Activated CD8-positive, alpha-beta memory T cell treated with anti-CD3 and anti-CD28 coated beads for 1 hour (primary cell): Measurements from ENCODE around the gene RABEP2.
A peak's percentile ranks its signal among the peaks of the same experiment; 100 is the strongest.
"Not testable (repeated sequence)": the region's sequence is repeated elsewhere in the genome, so short reads cannot be mapped to it uniquely, and the experiment has no call there.

Source experiments
- DNase-seq, 2 donors: peaks; one replicate each; pipeline ENCODE4 v3.0.0-alpha.2; 2020; ENCODE audit warnings: low read depth in 1 of 2; ENCODE audit errors: extremely low read depth in 1 of 2

RABEP2 gene, protein sequence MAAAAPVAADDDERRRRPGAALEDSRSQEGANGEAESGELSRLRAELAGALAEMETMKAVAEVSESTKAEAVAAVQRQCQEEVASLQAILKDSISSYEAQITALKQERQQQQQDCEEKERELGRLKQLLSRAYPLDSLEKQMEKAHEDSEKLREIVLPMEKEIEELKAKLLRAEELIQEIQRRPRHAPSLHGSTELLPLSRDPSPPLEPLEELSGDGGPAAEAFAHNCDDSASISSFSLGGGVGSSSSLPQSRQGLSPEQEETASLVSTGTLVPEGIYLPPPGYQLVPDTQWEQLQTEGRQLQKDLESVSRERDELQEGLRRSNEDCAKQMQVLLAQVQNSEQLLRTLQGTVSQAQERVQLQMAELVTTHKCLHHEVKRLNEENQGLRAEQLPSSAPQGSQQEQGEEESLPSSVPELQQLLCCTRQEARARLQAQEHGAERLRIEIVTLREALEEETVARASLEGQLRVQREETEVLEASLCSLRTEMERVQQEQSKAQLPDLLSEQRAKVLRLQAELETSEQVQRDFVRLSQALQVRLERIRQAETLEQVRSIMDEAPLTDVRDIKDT

DNA sequence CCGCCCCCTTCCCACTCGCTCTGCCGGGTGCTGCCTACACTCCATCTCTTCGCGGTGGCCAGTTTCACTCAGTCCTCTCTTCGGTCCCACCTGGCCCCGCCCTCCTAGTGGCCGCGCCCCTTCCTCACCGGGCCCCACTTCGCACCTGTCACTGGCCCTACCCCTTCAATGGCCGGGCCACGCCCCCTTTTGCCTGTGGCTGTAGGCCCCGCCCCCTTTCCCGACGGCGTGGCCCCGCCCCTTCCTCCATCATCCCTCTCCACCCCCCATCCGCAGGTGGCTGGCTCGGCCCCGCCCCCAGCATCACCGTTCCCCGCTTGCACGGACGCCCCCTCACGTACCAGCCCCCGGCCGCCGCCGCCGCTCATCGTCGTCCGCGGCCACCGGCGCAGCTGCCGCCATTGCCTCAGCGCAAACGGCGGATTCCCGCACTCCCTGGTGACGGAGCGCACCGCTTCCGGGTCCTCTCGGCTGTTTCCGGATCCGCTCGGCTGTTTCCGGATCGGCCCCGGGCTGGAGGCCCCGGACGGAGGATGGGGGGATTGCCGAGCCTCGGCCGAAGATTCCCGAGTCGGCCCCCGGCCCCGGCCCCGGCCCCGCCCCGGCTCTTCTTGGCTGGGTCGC is at the start of gene RABEP2:
RABEP2 (minus strand) TSS at position 477 of the 624 bp plus-strand sequence; CDS start at position 402, 75 bp downstream.
- peak; percentile 77 to 94 for DNase-seq

DNA sequence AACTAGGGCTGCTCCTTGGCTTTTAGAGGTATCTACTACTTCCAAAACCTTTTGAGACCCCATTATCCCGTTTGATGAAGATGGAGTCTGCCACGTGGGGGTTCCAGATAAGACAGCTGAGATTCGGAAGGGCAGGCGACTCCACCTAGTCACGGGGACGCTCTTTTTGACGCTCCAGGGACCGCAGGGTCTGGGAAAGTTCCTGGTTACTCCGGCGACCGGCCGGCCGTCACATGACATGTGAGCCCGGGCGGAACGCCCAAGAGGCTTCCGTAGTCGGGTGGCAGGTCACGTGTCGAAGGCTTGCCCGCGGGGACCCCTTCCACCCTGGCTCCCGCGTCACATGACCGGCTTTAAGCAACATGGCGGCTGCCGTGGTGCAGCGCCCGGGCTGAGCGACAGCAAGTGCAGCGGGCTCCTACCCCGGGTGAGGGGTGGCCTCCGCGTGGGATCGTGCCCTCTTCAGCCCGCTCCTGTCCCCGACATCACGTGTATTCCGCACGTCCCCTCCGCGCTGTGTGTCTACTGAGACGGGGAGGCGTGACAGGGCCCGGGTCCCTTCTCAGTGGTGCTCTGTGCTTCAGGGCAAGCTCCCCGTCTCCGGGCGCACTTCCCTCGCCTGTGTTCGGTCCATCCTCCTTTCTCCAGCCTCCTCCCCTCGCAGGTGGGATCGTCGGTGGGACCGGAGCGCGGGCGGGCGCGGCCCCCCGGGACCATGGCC is 49.6 kb upstream of the RABEP2 start, which contains the start of gene SPNS1:
SPNS1 (plus strand) TSS at position 342 of the 721 bp plus-strand sequence; CDS start at position 716, 374 bp downstream.
- DNase-seq, result peak; percentile 74 to 85

DNA sequence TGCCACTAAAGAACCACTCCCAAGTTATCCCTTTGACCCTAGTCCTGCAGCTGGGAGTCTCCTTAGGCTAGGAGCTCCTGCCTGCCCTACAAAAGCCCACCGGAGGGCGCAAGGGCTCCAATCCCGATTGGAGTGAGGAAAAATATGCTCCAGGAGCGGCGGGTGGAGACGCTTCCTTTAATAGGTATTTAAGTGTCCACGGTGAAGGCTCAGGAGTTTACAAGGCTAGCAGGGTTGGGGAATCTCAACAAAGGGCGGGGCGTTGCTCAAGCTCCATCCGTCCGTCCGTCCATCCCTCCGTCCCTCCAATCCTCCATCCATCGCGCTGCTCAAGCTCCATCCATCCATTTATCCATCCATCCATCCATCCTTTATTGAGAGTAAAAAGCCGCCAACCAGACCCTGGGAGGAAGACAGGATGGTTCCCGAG is 49.0 kb upstream of the RABEP2 start:
- no peak for DNase-seq

DNA sequence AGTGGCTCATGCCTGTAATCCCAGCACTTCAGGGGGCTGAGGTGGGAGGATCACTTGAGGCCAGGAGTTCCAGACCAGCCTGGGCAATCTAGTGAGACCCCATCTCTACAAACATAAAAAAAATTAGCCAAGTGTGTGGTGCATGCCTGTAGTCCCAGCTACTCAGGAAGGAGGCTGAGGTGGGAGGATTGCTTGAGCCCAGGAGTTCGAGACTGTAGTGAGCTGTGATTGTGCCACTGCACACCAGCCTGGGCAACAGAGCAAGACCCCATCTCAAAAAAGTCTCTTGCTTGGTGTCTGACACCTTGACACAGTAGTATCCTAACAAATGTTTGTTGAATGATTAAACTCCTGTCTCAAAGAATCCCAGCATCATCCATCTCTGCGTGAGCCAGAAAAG is 44.7 kb upstream of the RABEP2 start:
- DNase-seq, result not testable (repeated sequence)

DNA sequence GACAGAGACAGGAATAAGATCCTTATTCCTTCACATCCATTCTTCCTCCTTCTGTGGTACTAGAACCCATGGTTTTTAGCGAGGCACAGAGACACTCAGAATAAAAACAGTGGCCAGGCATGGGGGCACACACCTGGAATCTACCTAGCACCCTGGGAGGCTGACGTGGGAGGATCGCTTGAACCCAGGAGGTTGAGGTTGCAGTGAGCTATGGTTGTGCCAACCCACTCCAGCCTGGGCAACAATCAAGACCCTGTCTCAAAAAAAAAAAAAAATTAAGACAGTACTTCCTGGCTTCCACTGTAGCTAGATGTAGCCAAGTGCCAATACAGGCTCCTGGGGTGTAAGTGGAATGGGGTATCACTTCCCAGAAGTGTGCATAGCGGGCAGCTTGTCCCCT is 42.1 kb upstream of the RABEP2 start:
- no peak for DNase-seq

DNA sequence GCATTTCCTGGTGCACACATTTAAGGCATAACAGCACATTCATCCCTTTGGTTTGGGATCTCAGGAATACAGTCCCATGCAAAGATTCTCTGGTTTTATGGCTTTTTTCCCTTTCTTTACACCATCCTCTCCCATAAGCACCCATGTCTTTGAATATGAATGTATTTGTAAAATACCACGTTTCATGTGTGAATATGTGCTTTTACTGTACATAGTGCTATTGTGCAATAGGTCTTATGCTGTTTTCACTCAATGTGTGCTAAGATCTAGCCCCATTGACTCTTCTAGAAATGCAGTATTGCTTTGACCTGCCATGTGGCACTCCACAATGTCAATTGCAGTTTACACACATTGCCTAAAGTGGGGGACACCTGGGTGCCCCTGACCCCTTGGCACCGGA is 39.5 kb upstream of the RABEP2 start:
- DNase-seq, result no peak

DNA sequence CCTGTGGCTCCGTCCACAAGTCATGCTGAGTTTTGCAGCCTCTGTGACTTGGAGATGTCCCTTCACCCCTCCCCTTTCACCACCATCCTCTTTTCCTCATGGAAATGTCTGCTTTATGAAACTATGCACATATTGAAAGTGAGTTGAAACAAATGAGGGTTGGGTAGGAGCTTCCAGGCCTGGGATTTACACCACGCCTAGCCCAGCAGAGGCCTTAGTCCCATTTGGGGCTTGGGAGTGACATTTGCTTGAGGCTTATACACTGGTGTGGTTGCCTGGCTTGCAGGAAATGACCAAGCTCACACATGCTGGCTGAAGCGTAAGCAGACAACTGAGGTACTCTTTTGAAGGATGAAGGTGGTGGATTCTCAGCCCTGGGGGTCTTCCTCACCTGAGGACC is 39.0 kb upstream of the RABEP2 start:
- no peak for DNase-seq

DNA sequence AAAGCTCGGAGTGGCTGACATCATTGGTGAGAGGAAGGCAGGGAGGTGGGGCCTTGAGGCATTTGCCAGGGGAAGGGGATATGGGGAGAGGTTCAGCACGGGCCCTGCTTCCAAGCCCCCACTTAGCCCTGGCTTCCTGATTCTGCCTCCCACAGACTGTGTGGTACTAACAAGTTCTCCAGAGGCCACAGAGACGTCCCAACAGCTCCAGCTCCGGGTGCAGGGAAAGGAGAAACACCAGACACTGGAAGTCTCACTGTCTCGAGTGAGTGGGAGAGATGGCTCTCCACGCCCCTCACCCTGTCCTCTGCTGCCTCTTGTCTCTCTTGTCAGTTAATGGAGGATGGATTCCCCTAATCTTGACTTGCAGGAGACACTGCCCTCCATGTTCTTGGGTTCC is 33.8 kb upstream of the RABEP2 start:
- DNase-seq, result no peak

DNA sequence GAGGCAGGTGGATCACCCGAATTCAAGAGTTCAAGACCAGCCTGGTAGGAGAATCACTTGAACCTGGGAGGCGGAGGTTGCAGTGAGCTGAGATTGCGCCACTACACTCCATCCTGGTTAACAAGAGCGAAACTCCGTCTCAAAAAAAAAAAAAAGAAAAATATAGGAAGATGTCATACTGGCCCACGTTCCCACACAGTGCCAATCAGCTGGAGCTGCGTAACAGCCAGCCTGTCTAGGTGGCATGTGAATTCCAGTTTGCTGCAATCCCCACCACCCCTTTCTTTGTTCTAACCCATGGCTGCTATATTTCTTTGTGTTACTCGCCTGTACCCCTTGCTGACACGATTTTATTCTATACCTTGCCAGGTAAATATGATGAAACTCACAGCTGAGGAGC is 33.2 kb upstream of the RABEP2 start:
- DNase-seq, result no peak

DNA sequence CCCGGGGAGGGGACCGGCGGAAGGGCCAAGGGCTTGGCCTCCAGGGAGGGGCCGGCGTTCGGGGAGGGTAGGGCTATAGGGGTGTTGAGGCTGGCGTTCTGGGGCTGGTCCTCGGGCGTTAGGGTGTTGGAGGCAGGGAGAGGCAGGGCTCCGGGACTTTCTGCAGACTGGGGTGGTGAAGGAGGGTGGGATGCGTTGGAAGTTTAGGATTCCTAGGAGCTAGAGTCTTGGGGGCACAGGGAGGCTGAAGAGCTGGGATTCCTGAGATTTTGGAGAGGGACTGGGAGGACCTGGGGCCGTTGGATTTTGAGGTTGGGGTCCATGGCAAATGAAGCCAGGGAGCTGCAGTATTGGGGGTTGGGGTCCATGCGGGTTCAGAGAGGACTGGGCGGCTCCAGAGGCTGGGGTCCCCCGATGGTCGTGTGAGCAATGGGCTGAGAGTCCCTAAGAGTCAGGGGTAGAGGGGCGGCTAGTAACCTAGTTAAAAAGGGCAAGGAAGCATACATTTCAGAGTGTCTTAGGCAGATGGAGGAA is 26.4 kb upstream of the RABEP2 start:
- no peak for DNase-seq

DNA sequence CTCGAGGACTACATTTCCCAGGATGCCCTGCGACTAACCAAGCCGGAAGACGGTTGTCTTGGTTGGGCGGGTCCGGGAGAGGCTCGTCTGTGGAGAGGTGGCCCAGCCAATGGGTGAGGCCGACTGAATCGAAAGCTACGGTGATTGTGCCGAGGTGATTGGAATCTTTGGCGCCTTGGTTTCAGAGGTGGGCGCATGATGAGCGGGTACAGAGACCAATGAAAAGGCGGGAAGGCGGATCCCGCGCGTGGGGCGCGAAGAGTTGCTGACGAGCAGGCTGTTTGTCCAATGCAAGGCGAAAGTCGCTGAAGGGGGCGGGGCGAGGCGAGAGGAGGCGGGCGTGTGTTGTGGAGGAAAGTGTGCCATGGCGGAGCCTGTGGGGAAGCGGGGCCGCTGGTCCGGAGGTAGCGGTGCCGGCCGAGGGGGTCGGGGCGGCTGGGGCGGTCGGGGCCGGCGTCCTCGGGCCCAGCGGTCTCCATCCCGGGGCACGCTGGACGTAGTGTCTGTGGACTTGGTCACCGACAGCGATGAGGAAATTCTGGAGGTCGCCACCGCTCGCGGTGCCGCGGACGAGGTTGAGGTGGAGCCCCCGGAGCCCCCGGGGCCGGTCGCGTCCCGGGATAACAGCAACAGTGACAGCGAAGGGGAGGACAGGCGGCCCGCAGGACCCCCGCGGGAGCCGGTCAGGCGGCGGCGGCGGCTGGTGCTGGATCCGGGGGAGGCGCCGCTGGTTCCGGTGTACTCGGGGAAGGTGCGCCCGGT is 25.8 kb upstream of the RABEP2 start, which contains the start of gene NFATC2IP:
NFATC2IP (plus strand) TSS at position 290 of the 762 bp plus-strand sequence; CDS start at position 365, 75 bp downstream.
- peak; percentile 98 to 99 for DNase-seq

DNA sequence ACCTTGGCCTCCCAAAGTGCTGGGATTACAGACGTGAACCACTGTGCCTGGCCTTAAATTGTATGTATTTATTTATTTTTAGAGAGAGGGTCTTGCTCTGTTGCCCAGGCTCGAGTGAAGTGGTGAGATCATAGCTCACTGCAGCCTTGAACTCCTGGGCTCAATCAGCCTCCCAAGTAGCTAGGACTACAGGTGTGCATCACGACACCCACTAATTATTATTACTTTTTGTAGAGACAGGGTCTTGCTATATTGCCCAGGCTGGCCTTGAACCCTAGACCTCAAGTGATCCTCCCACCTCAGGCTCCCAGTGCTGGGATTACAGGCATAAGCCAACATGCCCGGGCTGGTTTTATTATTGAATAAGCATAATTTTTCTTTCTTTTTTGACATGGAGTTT is 21.6 kb upstream of the RABEP2 start:
- no peak for DNase-seq

DNA sequence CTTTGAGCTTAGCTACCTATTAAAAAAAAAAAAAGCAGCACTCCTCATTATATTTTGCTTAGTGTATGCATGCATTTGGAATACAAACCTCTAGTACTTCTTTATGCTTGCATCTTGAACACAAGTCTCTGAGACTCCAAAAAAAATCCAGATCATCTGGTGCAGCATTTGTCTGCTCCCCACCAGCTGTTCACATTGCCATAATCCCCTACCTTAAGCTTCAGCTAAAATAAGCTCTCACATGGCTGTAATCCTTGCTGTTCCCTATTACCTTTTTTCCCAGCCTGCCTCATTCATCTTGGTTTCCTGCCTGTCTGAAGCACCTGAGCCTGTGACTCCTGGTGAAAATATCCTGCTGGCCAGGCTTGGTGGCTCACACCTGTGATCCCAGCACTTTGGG is 18.2 kb upstream of the RABEP2 start:
- no peak for DNase-seq

DNA sequence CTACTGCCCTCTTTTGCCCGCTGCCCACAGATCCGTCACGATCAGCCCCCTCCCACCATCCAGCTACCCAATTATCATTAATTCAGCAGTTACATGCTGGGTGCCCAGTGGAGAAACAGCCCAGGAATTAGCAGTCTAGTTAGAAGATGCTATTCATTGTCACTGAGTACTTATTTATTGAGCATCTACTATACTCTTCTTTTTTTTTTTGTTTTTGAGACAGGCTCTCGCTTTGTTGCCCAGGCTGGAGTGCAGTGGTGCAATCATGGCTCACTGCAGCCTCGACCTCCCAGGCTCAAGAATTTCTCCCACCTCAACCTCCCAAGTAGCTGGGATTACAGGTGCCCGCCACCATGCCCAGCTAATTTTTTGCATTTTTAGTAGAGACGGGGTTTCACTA is 14.8 kb upstream of the RABEP2 start:
- not testable (repeated sequence) for DNase-seq

DNA sequence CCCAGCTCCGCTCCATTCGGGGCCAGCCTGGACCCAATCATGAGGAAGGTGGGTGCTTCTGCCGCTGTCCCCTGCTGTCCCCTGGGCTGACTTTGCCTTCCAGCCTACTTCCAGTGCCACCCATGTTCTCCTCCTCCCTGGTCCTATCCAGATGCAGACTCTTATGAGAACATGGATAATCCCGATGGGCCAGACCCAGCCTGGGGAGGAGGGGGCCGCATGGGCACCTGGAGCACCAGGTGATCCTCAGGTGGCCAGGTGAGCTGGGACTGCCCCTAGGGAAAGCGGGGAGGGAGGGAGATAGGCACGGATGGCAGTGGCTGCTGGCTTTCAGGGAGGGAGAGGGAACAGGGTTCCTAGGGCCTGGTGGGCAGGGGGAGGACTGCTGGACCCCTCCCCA is 13.7 kb upstream of the RABEP2 start:
- DNase-seq, result no peak

DNA sequence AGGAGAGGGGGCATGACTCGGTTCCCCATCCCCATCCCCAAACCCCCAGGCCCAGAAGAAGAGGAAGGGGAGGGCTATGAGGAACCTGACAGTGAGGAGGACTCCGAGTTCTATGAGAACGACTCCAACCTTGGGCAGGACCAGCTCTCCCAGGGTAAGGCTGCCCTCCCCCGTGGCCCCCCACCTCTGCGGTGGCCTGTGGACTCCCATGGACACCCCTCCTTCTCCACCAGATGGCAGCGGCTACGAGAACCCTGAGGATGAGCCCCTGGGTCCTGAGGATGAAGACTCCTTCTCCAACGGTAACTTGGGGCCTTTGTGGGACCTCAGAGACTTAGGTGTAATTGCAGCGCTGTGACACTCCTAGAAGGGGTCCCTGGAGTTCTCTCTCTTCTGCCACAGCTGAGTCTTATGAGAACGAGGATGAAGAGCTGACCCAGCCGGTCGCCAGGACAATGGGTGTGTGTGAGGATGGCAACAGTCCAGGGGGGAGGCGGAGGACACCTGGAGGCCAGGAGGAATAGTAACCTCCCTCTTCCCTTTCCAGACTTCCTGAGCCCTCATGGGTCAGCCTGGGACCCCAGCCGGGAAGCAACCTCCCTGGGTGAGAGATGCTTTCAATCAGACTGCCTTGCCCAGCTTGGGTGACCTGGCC is 12.3 kb upstream of the RABEP2 start:
- no peak for DNase-seq

DNA sequence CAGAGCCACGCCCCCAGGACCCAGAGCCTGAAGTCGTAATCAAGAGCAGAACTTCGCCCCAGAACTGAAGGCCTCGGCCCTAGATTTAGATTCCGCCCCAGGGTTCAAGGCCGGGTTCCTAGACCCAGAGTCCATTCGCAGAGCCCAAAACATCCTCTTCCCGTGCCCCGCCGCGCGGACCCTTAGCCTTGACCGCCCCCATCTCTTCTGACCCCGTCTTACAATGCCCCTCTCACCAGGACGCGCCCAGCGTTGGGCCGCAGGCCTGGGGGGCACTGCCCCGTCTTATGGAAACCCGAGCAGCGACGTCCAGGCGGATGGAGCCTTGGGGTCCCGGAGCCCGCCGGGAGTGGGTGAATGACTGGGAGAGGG is 11.7 kb upstream of the RABEP2 start:
- DNase-seq, result no peak

DNA sequence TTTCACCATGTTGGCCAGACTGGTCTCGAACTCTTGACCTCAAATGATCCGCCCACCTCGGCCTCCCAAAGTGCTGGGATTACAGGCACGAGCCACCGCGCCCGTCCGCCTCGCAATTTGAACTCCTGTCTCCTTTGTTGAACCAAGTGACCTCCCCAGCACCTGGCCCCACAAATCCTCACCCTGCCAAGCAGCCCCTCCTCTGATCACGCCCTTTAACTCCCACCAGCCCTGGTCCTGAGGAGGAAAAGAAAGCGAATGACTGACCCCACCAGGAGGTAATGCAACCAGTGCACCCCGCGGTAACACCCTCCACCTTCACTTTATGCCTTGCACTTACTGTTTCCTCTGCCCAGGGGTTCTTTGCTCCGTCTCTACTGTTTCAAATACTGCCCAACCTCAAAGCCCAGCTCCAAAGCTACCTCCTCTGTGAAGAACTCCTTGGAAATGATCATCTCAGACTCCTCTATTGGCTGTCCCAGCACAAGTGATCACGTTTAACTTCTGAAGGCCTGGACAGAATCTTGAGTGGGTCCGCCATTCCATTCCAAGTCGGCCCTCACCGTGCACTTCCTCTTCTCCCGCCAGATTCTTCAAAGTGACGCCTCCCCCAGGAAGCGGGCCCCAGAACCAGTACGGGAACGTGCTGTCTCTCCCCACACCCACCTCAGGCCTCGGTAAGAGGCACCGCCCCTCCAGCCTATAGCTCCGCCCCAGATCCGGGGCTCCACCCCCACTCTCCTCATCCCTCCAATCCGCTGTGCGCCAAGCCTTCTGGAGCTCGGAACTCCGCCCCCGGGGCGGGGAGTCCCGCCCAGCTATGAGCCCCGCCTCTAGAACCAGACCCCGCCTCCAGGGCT is 11.1 kb upstream of the RABEP2 start:
- DNase-seq, result peak; percentile 45 to 63

DNA sequence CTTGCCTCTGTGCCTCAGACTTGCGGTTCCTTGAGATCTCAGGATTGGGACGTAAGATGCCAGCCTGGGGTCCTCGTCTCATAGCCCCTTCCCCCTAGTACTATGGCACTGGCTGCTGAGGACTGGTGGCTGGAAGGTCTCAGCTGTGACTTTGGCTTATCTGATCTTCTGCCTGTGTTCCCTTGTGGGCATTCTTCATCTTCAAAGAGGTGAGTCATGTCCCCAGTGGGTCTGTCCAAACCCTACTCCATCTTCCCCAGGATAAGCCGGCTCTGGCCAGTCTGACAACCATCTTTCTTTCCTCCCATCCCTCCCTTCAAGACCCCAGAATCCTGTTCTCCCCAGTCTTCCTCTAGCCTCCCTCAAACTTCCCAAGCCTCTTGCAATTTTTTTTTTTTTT is 10.3 kb upstream of the RABEP2 start:
- no peak for DNase-seq
